Activated naive CD4-positive, alpha-beta T cell treated with anti-CD3 and anti-CD28 coated beads for 36 hours (primary cell): ENCODE data around the gene LPAR1. TPM values are rescaled to one million over a fixed set of nuclear protein-coding genes. Genes with fewer than 3 reads are reported as not detected.

Experiments used
- CTCF ChIA-PET: fragments of 350-600 bp; sonication (Branson Sonifier 250); formaldehyde crosslinking; loops from one replicate; lab custom pipeline; 2021; ENCODE audit warnings: antibody characterized with exemption; lab: Charles Lee
- DNase-seq: peaks from one replicate; pipeline ENCODE4 v3.0.0-alpha.2; 2020
- H3K27ac Mint-ChIP-seq: one replicate; pipeline ENCODE4 v1.8.0; 2021; ENCODE audit warnings: mild to moderate bottlenecking, mixed read lengths
- H3K27me3 Mint-ChIP-seq: one replicate; pipeline ENCODE4 v1.8.0; 2021; ENCODE audit warnings: low read depth, mixed read lengths
- H3K36me3 Mint-ChIP-seq: one replicate; pipeline ENCODE4 v1.8.0; 2021; ENCODE audit warnings: low read depth, mixed read lengths
- H3K4me1 Mint-ChIP-seq: one replicate; pipeline ENCODE4 v1.8.0; 2021; ENCODE audit warnings: low read depth, mixed read lengths
- H3K4me3 Mint-ChIP-seq: one replicate; pipeline ENCODE4 v1.8.0; 2021; ENCODE audit warnings: mild to moderate bottlenecking, moderate library complexity, mixed read lengths
- H3K9me3 Mint-ChIP-seq: one replicate; pipeline ENCODE4 v1.8.0; 2021; ENCODE audit warnings: mixed read lengths
- intact Hi-C: fragments of 100-400 bp; cut with micrococcal nuclease; formaldehyde crosslinking; loops from one replicate; pipeline ENCODE4 v1.15.1; 2023
- total RNA-seq, 2 experiments: library from RNA; stranded (reverse); gene quantifications; one replicate each; pipeline ENCODE4 v1.2.3, GENCODE V29; 2021

Gene LPAR1
- total RNA-seq, 2 experiments from 2014 or later = not detected

DNA sequence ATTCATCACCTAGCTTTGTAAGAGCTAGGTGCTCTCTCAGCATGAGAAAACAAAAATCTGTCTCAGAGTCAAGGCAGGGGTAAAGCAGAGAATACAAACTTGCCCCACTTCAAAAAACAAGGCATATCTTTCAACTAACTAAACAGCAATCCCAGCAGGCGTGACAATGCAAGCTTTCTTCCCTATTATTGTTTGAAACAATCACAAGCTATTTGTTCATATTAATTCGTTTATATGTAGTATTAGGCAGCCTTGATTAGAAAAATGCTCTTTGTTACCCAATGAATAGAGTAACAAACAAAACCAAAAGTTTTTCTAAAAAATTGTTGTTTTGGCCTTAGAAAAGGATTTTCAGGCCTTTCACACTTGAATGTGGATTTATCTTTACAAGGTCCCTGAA lies 71.1 kb downstream of the LPAR1 start:
- Mint-ChIP-seq H3K4me3 (no peak overlapping the region), H3K27ac (no peak overlapping the region), H3K4me1 (no peaks in the 10 kb centered on the region), H3K9me3 (peaks cover 5% of the 10 kb centered on the region), H3K36me3 (no peaks in the 10 kb centered on the region), H3K27me3 (no peaks in the 10 kb centered on the region)
- intact Hi-C loops = no loop called here
- DNase-seq = no peak
- CTCF ChIA-PET = no interaction called here

DNA sequence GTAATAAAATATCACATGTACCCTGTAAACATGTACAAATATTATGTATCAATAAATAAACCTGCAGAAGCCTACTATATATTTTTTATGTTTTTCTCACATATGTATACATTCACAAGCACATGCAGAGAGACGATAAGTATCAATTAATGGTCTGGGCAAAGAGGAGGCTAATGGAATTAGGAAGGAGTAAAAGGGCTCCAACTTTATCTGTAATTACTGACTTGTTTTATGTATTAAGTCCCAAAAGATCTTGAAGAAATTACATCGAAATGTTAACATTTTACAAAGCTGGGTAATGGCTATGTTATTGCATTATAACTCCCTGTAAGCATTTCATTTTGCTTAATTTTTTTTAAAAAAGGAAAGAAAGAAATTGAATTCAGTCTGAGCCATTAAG lies 78.0 kb downstream of the LPAR1 start:
- intact Hi-C loops = no loop called here
- Mint-ChIP-seq H3K4me1 (no peaks in the 10 kb centered on the region), H3K27ac (no peak overlapping the region), H3K27me3 (no peaks in the 10 kb centered on the region), H3K36me3 (no peaks in the 10 kb centered on the region), H3K4me3 (no peak overlapping the region), H3K9me3 (peaks cover 13% of the 10 kb centered on the region)
- CTCF ChIA-PET = no interaction called here
- DNase-seq = no peak

DNA sequence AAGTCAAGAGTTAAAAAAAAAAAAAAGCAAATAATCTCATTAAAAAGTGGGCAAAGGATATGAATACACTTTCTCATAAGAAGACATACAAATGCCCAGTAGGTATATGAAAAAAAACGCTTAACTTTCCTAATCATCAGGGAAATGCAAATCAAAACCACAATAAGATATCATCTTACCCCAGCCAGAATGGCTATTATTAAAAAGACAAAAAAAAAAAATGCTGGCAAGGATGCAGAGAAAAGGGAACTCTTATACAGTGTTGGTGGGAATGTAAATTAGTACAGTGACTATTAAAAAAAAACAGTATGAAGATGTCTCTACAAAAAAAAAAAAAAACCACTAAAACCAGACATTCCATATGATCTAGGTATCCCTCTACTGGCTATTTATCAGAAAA lies 79.4 kb downstream of the LPAR1 start:
- intact Hi-C loops = no loop called here
- no peak overlapping the region for H3K27ac Mint-ChIP-seq
- CTCF ChIA-PET = no interaction called here
- H3K27me3 Mint-ChIP-seq = no peaks in the 10 kb centered on the region
- H3K9me3 Mint-ChIP-seq = peaks cover 19% of the 10 kb centered on the region
- no peak for DNase-seq
- no peaks in the 10 kb centered on the region for H3K36me3 Mint-ChIP-seq
- H3K4me3 Mint-ChIP-seq = no peak overlapping the region
- no peaks in the 10 kb centered on the region for H3K4me1 Mint-ChIP-seq

DNA sequence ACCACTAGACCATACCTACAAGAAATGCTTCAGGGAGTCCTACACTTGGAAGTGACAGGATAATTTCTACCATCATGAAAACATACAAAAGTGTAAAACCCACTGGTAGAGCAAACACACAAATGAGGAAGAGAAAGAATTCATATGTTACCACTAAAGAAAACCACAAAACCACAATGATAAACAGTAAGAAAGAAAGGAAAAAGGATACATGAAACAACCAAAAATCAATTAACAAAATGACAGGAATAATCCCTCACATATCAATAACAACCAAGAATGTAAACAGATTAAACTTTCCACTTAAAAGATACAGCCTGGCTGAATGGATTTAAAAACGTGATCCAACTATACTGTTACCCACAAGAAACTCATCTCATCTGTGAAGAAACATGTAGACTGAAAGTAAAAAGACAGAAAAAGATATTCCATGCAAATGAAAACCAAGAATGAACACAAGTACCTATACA lies 83.4 kb downstream of the LPAR1 start:
- Mint-ChIP-seq H3K4me1 (no peaks in the 10 kb centered on the region), H3K27ac (no peak overlapping the region), H3K36me3 (no peaks in the 10 kb centered on the region), H3K4me3 (no peak overlapping the region), H3K9me3 (peaks cover 27% of the 10 kb centered on the region), H3K27me3 (no peaks in the 10 kb centered on the region)
- DNase-seq = no peak
- CTCF ChIA-PET = no interaction called here
- intact Hi-C loops = no loop called here

DNA sequence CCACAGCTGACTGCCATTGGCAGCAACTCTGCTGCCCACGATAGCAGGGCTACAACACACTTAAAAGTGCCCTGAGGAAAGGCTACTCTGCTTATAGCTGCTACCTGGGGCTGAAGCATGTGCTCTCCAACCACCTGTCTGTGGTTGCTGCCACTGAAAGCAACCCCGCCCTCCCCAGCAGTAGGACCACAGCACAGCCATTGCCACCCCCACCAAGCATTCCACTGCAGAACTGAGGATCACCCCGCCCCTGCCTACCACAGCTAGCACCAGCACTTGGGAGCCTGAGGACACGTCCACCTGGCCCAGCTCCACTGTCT lies 85.8 kb downstream of the LPAR1 start:
- Mint-ChIP-seq H3K4me1 (no peaks in the 10 kb centered on the region), H3K27ac (no peak overlapping the region), H3K27me3 (no peaks in the 10 kb centered on the region), H3K4me3 (no peak overlapping the region), H3K36me3 (no peaks in the 10 kb centered on the region), H3K9me3 (peaks cover 17% of the 10 kb centered on the region)
- CTCF ChIA-PET = no interaction called here
- intact Hi-C loops = no loop called here
- DNase-seq = no peak

DNA sequence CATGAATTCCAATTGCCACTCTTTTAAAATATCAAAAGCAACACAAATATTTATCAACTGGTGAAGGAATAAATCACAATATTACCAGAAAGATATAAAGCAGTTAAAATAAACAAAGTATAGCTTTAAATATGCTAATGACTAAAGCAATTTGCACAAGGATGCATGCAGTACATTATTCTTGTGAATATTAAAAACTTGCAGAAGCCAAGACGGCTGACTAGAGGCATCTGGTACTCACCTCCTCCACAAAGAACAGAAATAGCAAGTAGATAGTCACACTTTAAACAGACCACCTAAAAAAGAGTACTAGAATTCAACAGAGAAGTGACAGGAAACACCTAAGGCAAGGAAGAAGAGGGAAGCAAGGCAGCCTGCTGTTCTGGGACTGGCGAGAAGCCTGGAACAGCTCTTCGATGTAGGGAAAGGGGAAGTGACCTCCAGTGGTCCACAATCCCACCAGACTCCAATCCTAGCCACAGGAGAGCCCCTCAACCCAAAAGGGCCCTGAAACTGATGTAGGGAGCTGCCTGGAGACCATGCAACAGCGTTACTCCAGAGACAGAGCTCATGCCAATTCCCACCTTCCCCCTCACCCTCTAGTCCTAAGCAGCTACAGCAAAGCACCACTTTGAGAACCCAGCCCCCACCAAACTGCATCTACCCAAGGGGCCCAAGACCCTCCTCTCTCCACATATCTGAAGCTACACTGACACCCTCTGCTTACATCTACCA lies 86.3 kb downstream of the LPAR1 start:
- no peaks in the 10 kb centered on the region for H3K27me3 Mint-ChIP-seq
- CTCF ChIA-PET = no interaction called here
- intact Hi-C loops = no loop called here
- peaks cover 14% of the 10 kb centered on the region for H3K9me3 Mint-ChIP-seq
- no peaks in the 10 kb centered on the region for H3K4me1 Mint-ChIP-seq
- H3K4me3 Mint-ChIP-seq = no peak overlapping the region
- no peak for DNase-seq
- H3K36me3 Mint-ChIP-seq = no peaks in the 10 kb centered on the region
- H3K27ac Mint-ChIP-seq = no peak overlapping the region

DNA sequence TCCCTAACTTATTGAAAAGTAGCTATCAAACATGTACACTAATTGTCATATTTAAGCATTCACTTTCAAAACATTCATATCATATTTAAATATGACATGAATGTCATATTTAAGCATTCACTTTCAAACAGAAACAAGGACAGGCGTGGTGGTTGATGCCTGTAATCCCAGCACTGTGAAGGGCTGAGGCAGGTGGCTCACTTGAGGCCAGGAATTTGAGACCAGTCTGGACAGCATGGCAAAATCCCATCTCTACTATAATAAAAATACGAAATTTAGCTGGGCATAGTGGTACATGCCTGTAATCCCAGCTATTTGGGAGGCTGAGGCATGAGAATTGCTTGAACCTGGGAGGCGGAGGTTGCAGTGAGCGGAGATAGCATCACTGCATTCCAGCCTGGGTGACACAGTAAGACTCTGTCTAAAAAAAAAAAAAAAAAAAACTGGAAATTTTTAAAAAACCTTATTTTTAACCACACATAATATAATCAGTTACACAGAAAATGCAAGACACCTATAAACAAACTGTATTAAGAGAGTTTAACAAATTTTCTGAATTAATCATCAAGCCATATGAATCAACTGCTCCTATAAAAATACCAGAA lies 88.1 kb downstream of the LPAR1 start:
- no peak overlapping the region for H3K4me3 Mint-ChIP-seq

DNA sequence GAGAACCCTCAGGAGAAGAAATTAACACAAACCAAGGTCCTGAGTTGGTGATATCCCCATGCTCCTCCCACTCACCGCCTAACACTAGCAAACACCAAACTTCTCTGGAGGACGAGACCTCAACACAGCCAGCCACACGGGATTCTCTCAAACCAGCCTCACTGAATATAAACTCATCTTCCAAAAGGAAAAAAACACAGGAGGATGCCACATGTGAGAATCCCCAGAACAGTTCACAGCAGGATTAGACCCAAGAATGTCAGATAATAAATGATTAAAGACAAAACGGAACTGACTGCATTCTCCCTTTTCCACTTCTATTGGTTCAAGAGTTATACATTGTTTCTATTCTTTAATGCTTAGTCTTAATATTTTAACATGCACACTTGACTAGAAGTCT lies 89.2 kb downstream of the LPAR1 start:
- CTCF ChIA-PET = interaction anchor here (0.6 kb wide), 1 partner anchor 297 kb away, joined by 3 read pairs; no protein-coding TSS in a partner anchor
- no peaks in the 10 kb centered on the region for H3K36me3 Mint-ChIP-seq
- no peaks in the 10 kb centered on the region for H3K27me3 Mint-ChIP-seq
- H3K4me1 Mint-ChIP-seq = no peaks in the 10 kb centered on the region
- no peak overlapping the region for H3K4me3 Mint-ChIP-seq
- DNase-seq = no peak
- intact Hi-C loops = no loop called here
- peaks cover 10% of the 10 kb centered on the region for H3K9me3 Mint-ChIP-seq
- H3K27ac Mint-ChIP-seq = no peak overlapping the region

More for the DNA sequence above, 88.1 kb downstream of the LPAR1 start:
- Mint-ChIP-seq H3K27ac (no peak overlapping the region), H3K27me3 (no peaks in the 10 kb centered on the region), H3K4me1 (no peaks in the 10 kb centered on the region), H3K36me3 (no peaks in the 10 kb centered on the region), H3K9me3 (peaks cover 14% of the 10 kb centered on the region)
- CTCF ChIA-PET = no interaction called here
- intact Hi-C loops = no loop called here
- no peak for DNase-seq

DNA sequence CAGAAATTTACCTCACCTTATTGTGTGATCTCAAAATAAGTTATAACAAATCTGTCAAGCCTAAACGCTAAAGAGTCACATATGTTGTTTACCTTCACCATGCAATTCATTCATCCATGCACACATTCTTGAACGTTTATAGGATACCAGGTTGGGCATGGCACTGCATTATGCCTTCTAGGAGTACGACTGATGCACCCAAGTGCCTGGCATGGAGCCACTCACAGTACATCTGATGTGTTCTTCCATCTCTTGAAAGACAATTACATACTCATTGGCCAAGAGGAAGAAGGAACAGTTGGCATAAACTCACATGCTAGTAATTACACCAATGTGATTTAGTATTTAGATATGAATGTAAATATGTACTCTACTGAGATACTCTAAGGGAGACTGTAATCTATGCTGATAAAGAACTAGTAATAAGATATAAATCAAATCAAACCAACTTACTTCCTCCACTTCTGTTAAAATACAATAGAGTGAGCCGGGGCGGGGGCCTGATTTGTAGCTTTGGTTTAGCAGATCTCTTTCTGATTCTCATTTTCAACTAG lies 90.7 kb downstream of the LPAR1 start:
- peaks cover 2% of the 10 kb centered on the region for H3K9me3 Mint-ChIP-seq
- intact Hi-C loops = no loop called here
- no peak overlapping the region for H3K4me3 Mint-ChIP-seq
- H3K4me1 Mint-ChIP-seq = no peaks in the 10 kb centered on the region
- no peaks in the 10 kb centered on the region for H3K27me3 Mint-ChIP-seq
- no peaks in the 10 kb centered on the region for H3K36me3 Mint-ChIP-seq
- CTCF ChIA-PET = no interaction called here
- DNase-seq = no peak
- no peak overlapping the region for H3K27ac Mint-ChIP-seq

DNA sequence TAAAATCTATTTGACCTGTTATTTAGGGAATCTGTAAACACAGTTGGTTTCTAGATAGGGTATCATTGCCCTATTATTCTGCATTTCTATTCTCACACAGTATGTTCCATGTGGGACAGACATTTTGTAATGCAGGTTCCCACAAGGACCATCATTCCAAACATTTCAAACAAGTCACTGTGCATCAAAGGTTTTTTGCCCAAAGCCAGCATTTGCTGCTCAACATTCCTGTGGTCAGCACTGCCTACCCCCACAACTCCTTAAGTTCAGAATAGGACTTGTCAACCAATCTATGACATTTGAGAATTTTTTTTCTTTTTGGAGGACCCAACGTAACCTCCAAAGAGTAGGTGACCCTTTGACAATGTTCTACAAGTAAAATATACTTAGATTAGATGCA lies 95.7 kb downstream of the LPAR1 start:
- no peak overlapping the region for H3K27ac Mint-ChIP-seq
- no peak for DNase-seq
- intact Hi-C loops = no loop called here
- CTCF ChIA-PET = no interaction called here
- H3K9me3 Mint-ChIP-seq = peaks cover 4% of the 10 kb centered on the region
- H3K4me3 Mint-ChIP-seq = no peak overlapping the region
- peaks cover 4% of the 10 kb centered on the region for H3K27me3 Mint-ChIP-seq
- H3K36me3 Mint-ChIP-seq = no peaks in the 10 kb centered on the region
- H3K4me1 Mint-ChIP-seq = no peaks in the 10 kb centered on the region

DNA sequence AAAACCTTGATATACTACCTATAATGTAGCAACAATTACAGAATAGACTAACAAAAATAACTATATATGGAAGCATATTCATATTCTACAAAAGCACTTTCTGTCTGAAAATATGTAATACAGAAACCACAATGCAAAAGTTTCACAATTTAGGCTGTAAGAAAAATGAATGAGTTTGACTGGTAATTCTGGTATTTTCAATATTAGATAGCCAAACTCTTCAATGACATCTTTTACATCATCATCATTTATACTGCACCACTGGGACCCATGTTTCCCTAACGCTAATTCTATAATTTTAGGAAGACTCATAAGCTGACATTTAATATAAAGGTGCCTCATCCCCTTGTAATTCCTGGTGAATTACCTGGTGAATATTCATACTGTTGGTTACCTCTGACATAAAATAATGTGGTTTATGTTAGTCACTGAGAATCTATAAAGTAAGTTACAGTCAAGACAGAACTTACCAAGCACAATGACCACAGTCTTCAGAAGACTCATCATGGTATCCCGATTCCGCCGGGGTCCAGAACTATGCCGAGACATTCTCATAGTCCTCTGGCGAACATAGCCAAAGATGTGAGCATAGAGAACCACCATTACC lies 97.2 kb downstream of the LPAR1 start:
- Mint-ChIP-seq H3K4me1 (no peaks in the 10 kb centered on the region), H3K27me3 (peaks cover 4% of the 10 kb centered on the region), H3K9me3 (peaks cover 4% of the 10 kb centered on the region), H3K4me3 (no peak overlapping the region), H3K27ac (no peak overlapping the region), H3K36me3 (no peaks in the 10 kb centered on the region)
- CTCF ChIA-PET = no interaction called here
- no peak for DNase-seq
- intact Hi-C loops = no loop called here

DNA sequence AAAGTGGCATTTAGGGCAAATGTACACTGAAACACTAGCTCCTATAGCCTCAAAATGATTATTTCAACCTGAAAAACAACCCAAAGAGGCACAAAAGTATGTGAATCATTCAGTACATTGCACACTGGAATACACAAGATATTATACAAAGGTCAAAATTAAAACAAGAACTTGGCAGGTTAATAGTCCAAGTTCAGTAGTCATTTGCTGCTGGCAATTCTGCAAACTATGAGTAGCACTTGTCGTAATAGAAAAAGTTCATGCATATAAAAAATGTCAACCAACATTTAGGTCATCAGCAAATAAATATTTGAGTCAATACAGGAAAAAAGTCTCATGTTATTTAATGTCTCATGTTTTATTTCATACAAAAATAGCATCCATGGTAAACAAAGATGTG lies 98.7 kb downstream of the LPAR1 start:
- no peak overlapping the region for H3K4me3 Mint-ChIP-seq
- CTCF ChIA-PET = no interaction called here
- H3K9me3 Mint-ChIP-seq = peaks cover 4% of the 10 kb centered on the region
- no peaks in the 10 kb centered on the region for H3K4me1 Mint-ChIP-seq
- no peaks in the 10 kb centered on the region for H3K36me3 Mint-ChIP-seq
- H3K27me3 Mint-ChIP-seq = peaks cover 4% of the 10 kb centered on the region
- intact Hi-C loops = no loop called here
- DNase-seq = no peak
- no peak overlapping the region for H3K27ac Mint-ChIP-seq

DNA sequence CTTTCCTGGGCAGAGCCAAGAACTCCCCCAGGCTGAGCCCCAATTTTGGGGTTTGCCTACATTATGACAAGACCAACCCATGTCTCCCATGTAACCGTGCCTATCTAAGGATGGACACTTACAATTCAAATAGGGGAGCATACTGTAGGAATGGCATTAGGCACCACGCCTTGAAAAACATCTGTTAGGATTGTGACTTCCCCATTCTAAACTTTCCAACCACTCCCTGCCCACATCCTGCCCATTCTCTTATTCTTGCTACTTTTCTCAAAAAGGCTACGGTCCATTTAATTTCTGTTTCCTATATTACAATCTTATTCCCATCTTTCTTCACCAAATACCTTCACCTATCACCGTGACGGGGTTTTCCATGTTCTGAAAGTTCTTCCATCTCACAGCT lies 99.2 kb downstream of the LPAR1 start:
- Mint-ChIP-seq H3K36me3 (no peaks in the 10 kb centered on the region), H3K4me1 (no peaks in the 10 kb centered on the region), H3K27ac (no peak overlapping the region), H3K9me3 (peaks cover 4% of the 10 kb centered on the region), H3K27me3 (peaks cover 4% of the 10 kb centered on the region), H3K4me3 (no peak overlapping the region)
- intact Hi-C loops = no loop called here
- DNase-seq = no peak
- CTCF ChIA-PET = no interaction called here
